ENCODE results near the gene PELI3. TPM values are rescaled to one million over a fixed set of nuclear protein-coding genes. Genes with fewer than 3 reads are reported as not detected.

PELI3 gene
- total RNA-seq, 1 donor, result 19.2 TPM

DNA sequence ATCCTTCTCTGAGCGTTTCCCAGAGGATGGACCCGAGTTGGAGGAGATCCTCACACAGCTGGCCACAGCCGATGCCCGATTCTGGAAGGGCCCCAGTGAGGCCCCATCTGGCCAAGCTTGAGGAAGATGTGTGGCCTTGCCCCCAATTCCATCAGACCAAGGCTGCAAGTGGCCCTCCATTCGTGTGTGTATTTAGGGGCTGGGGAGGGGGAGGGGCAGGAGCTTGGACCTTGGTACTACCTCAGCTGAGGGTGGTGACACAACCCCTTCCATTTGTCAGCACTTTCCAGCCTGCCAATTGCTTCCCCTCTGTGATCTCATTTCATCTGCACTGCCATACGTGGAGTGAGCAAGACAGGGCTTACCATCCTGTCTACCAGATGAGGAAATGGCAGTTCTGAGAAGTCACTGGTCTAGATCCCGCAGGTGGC is 42.4 kb downstream of the PELI3 start:
- no peak overlapping the region for H2AFZ ChIP-seq (ENCODE audit: low read length)
- no peak overlapping the region for H3K4me3 ChIP-seq (ENCODE audit: insufficient read depth, low read length)
- peaks cover 16% of the 10 kb centered on the region for H3K36me3 ChIP-seq (ENCODE audit: insufficient read depth, low read length)
- H3K27ac ChIP-seq (ENCODE audit: low read depth, low read length), result no peak overlapping the region
- no peak overlapping the region for H3K4me2 ChIP-seq (ENCODE audit: insufficient read depth, low read length)
- peaks cover 15% of the 10 kb centered on the region for H3K79me2 ChIP-seq (ENCODE audit: insufficient read depth, low read length)
- no peak for DNase-seq (ENCODE audit: insufficient read length, low spot score, missing footprints)
- peaks cover 2% of the 10 kb centered on the region for H4K20me1 ChIP-seq (ENCODE audit: insufficient read depth, low read length)
- H3K9me3 ChIP-seq (ENCODE audit: low read depth, low read length), result no peaks in the 10 kb centered on the region
- peaks cover 11% of the 10 kb centered on the region for H3K4me1 ChIP-seq (ENCODE audit: insufficient read depth, low read length)
- TF ChIP-seq, protein P1, sequence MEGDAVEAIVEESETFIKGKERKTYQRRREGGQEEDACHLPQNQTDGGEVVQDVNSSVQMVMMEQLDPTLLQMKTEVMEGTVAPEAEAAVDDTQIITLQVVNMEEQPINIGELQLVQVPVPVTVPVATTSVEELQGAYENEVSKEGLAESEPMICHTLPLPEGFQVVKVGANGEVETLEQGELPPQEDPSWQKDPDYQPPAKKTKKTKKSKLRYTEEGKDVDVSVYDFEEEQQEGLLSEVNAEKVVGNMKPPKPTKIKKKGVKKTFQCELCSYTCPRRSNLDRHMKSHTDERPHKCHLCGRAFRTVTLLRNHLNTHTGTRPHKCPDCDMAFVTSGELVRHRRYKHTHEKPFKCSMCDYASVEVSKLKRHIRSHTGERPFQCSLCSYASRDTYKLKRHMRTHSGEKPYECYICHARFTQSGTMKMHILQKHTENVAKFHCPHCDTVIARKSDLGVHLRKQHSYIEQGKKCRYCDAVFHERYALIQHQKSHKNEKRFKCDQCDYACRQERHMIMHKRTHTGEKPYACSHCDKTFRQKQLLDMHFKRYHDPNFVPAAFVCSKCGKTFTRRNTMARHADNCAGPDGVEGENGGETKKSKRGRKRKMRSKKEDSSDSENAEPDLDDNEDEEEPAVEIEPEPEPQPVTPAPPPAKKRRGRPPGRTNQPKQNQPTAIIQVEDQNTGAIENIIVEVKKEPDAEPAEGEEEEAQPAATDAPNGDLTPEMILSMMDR (IDR thresholded peaks at IDR 0.05; ENCODE audit: extremely low read depth, low read depth, low read length), result no peak
- no peaks in the 10 kb centered on the region for H3K27me3 ChIP-seq (ENCODE audit: insufficient read depth, low read length)

DNA sequence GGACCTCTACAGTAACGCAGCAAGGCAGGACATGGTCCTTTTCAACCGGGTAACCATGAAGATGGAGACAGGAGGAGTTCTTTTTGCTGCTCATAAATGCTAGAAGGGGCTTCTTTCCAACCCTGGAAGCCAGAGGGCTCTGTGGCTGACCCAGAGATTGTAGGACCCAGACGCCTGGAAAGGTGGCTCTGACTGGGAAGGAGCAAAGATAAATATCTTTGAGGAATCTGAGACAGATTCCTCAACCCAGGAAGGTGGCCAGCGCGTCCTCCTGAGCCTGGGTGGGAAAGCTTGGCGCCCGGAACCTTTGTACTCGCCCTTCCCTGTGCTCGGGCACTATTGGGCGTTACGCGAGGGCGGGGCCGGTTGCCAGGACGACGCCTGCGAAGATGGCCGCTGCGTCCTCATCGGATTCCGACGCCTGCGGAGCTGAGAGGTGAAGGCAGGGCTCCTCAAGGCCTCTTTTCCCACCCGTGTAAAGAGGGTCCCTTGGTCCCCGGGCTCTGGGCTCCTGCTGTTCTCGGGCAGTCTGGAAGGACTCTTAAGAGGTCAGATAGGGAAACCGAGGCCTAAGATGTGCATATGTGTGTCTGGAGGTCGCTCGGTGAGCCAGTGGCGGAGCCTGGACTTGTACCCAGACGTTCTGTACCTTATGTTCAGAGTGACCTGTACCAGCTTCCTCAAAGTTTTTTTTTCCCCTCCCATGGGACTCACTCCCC is 43.7 kb downstream of the PELI3 start, which contains the start of gene BBS1:
BBS1 (plus strand) TSS at position 365 of the 719 bp plus-strand sequence; CDS start at position 390, 25 bp downstream.
- peak within 1 kb of the TSS; percentile 69 for H3K27ac ChIP-seq (ENCODE audit: low read depth, low read length)

DNA sequence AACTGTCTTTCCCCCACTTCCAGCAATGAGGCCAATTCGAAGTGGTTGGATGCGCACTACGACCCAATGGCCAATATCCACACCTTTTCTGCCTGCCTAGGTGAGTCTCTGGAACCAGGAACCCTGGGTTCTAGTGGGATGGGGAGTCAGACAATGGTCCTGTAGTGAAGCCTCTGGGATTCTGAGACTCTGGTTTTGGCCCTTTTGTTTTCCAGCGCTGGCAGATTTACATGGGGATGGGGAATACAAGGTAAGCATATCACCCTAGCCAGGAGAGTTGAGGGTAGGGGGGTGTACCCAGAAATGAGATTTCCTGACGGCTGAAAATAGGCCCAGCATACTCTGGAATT is 44.3 kb downstream of the PELI3 start:
- H2AFZ ChIP-seq (ENCODE audit: low read length), result peak overlapping the region; percentile 97
- peak overlapping the region; percentile 95 for H3K4me3 ChIP-seq (ENCODE audit: insufficient read depth, low read length)
- peaks cover 15% of the 10 kb centered on the region for H3K79me2 ChIP-seq (ENCODE audit: insufficient read depth, low read length)
- peaks cover 26% of the 10 kb centered on the region for H3K36me3 ChIP-seq (ENCODE audit: insufficient read depth, low read length)
- peak overlapping the region; percentile 69 for H3K27ac ChIP-seq (ENCODE audit: low read depth, low read length)
- no peaks in the 10 kb centered on the region for H3K27me3 ChIP-seq (ENCODE audit: insufficient read depth, low read length)
- no peaks in the 10 kb centered on the region for H3K9me3 ChIP-seq (ENCODE audit: low read depth, low read length)
- TF ChIP-seq, protein P1 (IDR thresholded peaks at IDR 0.05; ENCODE audit: extremely low read depth, low read depth, low read length), result no peak
- H3K4me2 ChIP-seq (ENCODE audit: insufficient read depth, low read length), result peak overlapping the region; percentile 98
- DNase-seq (ENCODE audit: insufficient read length, low spot score, missing footprints), result peak; percentile 49
- H3K4me1 ChIP-seq (ENCODE audit: insufficient read depth, low read length), result peaks cover 11% of the 10 kb centered on the region
- H4K20me1 ChIP-seq (ENCODE audit: insufficient read depth, low read length), result peaks cover 2% of the 10 kb centered on the region

More for the DNA sequence above, 43.7 kb downstream of the PELI3 start, which contains the start of gene BBS1:
- Histone ChIP-seq H2AFZ (ENCODE audit: low read length) (peak within 1 kb of the TSS; percentile 97), H3K36me3 (ENCODE audit: insufficient read depth, low read length) (peaks cover 21% of the 10 kb centered on the region), H3K4me2 (ENCODE audit: insufficient read depth, low read length) (peak within 1 kb of the TSS; percentile 98), H3K79me2 (ENCODE audit: insufficient read depth, low read length) (peaks cover 15% of the 10 kb centered on the region), H3K27me3 (ENCODE audit: insufficient read depth, low read length) (no peaks in the 10 kb centered on the region), H3K9me3 (ENCODE audit: low read depth, low read length) (no peaks in the 10 kb centered on the region), H4K20me1 (ENCODE audit: insufficient read depth, low read length) (peaks cover 2% of the 10 kb centered on the region), H3K4me3 (ENCODE audit: insufficient read depth, low read length) (peak within 1 kb of the TSS; percentile 95), H3K4me1 (ENCODE audit: insufficient read depth, low read length) (peaks cover 11% of the 10 kb centered on the region)
- TF ChIP-seq, protein P1 (IDR thresholded peaks at IDR 0.05; ENCODE audit: extremely low read depth, low read depth, low read length), result no peak
- DNase-seq (ENCODE audit: insufficient read length, low spot score, missing footprints), result peak; percentile 97

DNA sequence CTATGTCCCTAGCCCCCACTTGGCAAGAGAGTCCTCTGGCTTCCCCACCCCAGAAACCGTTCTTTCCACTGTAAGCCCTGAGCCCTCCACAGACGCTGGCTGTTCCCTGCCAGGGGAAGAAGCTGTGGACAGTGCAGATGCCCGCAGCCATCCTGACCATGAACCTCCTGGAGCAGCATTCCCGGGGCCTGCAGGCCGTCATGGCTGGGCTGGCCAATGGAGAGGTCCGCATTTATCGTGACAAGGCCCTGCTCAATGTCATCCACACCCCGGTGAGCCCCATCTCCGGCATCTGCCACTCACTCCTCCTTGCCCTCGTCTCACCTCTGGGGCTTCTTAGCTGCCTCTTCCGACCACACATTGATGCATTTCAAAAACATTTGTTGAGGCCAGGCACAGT is 56.9 kb downstream of the PELI3 start:
- H3K27ac ChIP-seq (ENCODE audit: low read depth, low read length), result no peak overlapping the region
- peaks cover 35% of the 10 kb centered on the region for H3K36me3 ChIP-seq (ENCODE audit: insufficient read depth, low read length)
- no peak overlapping the region for H3K4me2 ChIP-seq (ENCODE audit: insufficient read depth, low read length)
- no peak for DNase-seq (ENCODE audit: insufficient read length, low spot score, missing footprints)
- no peak overlapping the region for H2AFZ ChIP-seq (ENCODE audit: low read length)
- no peaks in the 10 kb centered on the region for H3K9me3 ChIP-seq (ENCODE audit: low read depth, low read length)
- no peak overlapping the region for H3K4me3 ChIP-seq (ENCODE audit: insufficient read depth, low read length)
- no peaks in the 10 kb centered on the region for H4K20me1 ChIP-seq (ENCODE audit: insufficient read depth, low read length)
- TF ChIP-seq, protein P1 (IDR thresholded peaks at IDR 0.05; ENCODE audit: extremely low read depth, low read depth, low read length), result no peak
- no peaks in the 10 kb centered on the region for H3K4me1 ChIP-seq (ENCODE audit: insufficient read depth, low read length)
- no peaks in the 10 kb centered on the region for H3K27me3 ChIP-seq (ENCODE audit: insufficient read depth, low read length)
- no peaks in the 10 kb centered on the region for H3K79me2 ChIP-seq (ENCODE audit: insufficient read depth, low read length)

Measured in osteoblast (primary cell).